Gastrocnemius medialis (tissue), 4 donors: ENCODE results near the gene DERA. TPM values are rescaled to one million over a fixed set of nuclear protein-coding genes. Genes with fewer than 3 reads are reported as not detected.

Experiments used
- ATAC-seq, 2 donors: fragments of 150-250 bp; one replicate each; pipeline ENCODE4 v1.9.1; 2016
- DNase-seq, 2 donors: peaks; one replicate each; pipeline ENCODE4 v3.0.0-alpha.2; 2019
- H3K27ac ChIP-seq, 4 donors: fragments of 200-600 bp; sonication (generic); 1 replicate in 1 of 4; 2 replicates in 3 of 4; pipeline ENCODE4 v1.5.1; 2016 to 2018; ENCODE audit warnings: mild to moderate bottlenecking in 2 of 4, moderate library complexity in 1 of 4
- H3K27me3 ChIP-seq, 3 donors: fragments of 200-600 bp; sonication (generic) in 2 of 3; 1 replicate in 1 of 3; 2 replicates in 2 of 3; pipeline versions ENCODE4 v1.5.1 to v1.6.0; 2016 to 2019; ENCODE audit warnings: mild to moderate bottlenecking in 1 of 3, moderate library complexity in 1 of 3
- H3K36me3 ChIP-seq, 2 donors: fragments of 200-600 bp; sonication (generic) in 1 of 2; one replicate each; pipeline ENCODE4 v1.5.1; 2017 to 2018
- H3K4me1 ChIP-seq, 2 donors: fragments of 200-600 bp; sonication (generic) in 1 of 2; one replicate each; pipeline ENCODE4 v1.5.1; 2016 to 2017; ENCODE audit warnings: mild to moderate bottlenecking in 2 of 2
- H3K4me3 ChIP-seq, 4 donors: fragments of 200-600 bp; sonication (generic) in 3 of 4; 1 replicate in 1 of 4; 2 replicates in 3 of 4; pipeline ENCODE4 v1.5.1; 2016 to 2019; ENCODE audit warnings: mild to moderate bottlenecking in 2 of 4
- H3K9me3 ChIP-seq, 3 donors: fragments of 200-600 bp; sonication (generic) in 2 of 3; 1 replicate in 1 of 3; 2 replicates in 2 of 3; pipeline ENCODE4 v1.5.1; 2016 to 2019
- CTCF ChIP-seq, 5 experiments: fragments of 450-650 bp in 3 of 5; fragments of 200-600 bp in 2 of 5; sonication (generic) in 2 of 5; IDR thresholded peaks in 4 of 5; conservative IDR thresholded peaks in 1 of 5; 1 replicate in 4 of 5; 2 replicates in 1 of 5; pipeline ENCODE4 v1.5.1; 2016 to 2019; ENCODE audit warnings: antibody characterized with exemption in 5 of 5, mild to moderate bottlenecking in 3 of 5, moderate library complexity in 3 of 5
- POLR2A ChIP-seq, 2 donors: fragments of 450-650 bp; IDR thresholded peaks; one replicate each; pipeline ENCODE4 v1.6.1; 2017; ENCODE audit warnings: antibody characterized with exemption in 2 of 2, mild to moderate bottlenecking in 2 of 2, moderate library complexity in 2 of 2
- in situ Hi-C, 4 donors: fragments of 200-750 bp; cut with MboI; loops; one replicate each; pipeline versions ENCODE4 v1.15.0 to v1.8.0; 2017; ENCODE audit warnings: low sequenced_read_pairs in 4 of 4
- intact Hi-C: fragments of 100-400 bp; cut with DNase I; formaldehyde crosslinking; loops from one replicate; pipeline ENCODE4 v1.15.1; 2023; ENCODE audit warnings: low total_unique reads
- total RNA-seq, 4 donors: library from RNA; depleted of rRNA; stranded (reverse); fragments of >200 nt; gene quantifications; one replicate each; pipeline versions ENCODE4 v1.1.0 to v1.2.3, GENCODE V29; 2016

The DERA gene
- total RNA-seq, 4 donors from 2014 or later = 29.2 to 50.1 (median 34.3) TPM

DNA sequence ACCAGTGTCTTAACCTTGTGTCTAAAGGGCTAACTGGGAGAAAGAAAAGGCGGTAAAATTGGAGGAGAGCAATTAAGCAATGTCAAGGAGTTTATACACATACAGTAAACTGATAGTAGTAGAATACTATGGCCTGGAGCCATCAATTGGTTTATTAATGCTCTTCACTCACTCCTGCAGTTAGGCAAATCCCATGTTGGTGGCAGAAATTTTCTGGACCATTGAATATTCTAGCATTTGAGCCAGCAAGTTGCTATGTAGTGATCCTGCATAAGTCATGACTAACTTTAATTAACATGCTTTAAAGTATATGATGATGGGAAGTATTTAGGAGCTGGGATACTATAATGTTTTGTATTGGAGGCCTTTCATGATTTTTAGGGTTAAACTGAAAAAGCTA, 14.3 kb upstream of the DERA start:
- intact Hi-C loops = no loop called here

GRCh38 chr12:15897433-15897832, 13.7 kb upstream of the DERA start:
- intact Hi-C loops (no loop called here), in situ Hi-C loops (loop anchor here in 2 of 4 donors (25.0 kb wide), 2 partner anchors 635 to 1110 kb away; no protein-coding TSS in a partner anchor)
- no peak overlapping the region for H3K4me3 ChIP-seq
- H3K27me3 ChIP-seq = no peaks in the 10 kb centered on the region
- no peak for TF ChIP-seq CTCF (IDR thresholded peaks at IDR 0.05 in 4 of 5, conservative IDR thresholded peaks at IDR 0.05 in 1 of 5)
- TF ChIP-seq POLR2A (IDR thresholded peaks at IDR 0.05) = no peak
- no peaks in the 10 kb centered on the region for H3K9me3 ChIP-seq
- no peaks in the 10 kb centered on the region for H3K4me1 ChIP-seq
- DNase-seq (no peak), ATAC-seq (no peak)
- no peak overlapping the region for H3K27ac ChIP-seq
- H3K36me3 ChIP-seq = peaks cover 0 to 63% of the 10 kb centered on the region in 2 donors

More for the DNA sequence above, 14.3 kb upstream of the DERA start:
- no peak for TF ChIP-seq CTCF (IDR thresholded peaks at IDR 0.05 in 4 of 5, conservative IDR thresholded peaks at IDR 0.05 in 1 of 5)
- no peak for TF ChIP-seq POLR2A (IDR thresholded peaks at IDR 0.05)
- no peaks in the 10 kb centered on the region for H3K4me1 ChIP-seq
- peaks cover 0 to 58% of the 10 kb centered on the region in 2 donors for H3K36me3 ChIP-seq
- in situ Hi-C loops = loop anchor here in 2 of 4 donors (25.0 kb wide), 2 partner anchors 635 to 1110 kb away; no protein-coding TSS in a partner anchor
- no peaks in the 10 kb centered on the region for H3K9me3 ChIP-seq
- ATAC-seq (no peak), DNase-seq (no peak)
- no peak overlapping the region for H3K4me3 ChIP-seq
- H3K27me3 ChIP-seq = no peaks in the 10 kb centered on the region
- H3K27ac ChIP-seq = no peak overlapping the region

DNA sequence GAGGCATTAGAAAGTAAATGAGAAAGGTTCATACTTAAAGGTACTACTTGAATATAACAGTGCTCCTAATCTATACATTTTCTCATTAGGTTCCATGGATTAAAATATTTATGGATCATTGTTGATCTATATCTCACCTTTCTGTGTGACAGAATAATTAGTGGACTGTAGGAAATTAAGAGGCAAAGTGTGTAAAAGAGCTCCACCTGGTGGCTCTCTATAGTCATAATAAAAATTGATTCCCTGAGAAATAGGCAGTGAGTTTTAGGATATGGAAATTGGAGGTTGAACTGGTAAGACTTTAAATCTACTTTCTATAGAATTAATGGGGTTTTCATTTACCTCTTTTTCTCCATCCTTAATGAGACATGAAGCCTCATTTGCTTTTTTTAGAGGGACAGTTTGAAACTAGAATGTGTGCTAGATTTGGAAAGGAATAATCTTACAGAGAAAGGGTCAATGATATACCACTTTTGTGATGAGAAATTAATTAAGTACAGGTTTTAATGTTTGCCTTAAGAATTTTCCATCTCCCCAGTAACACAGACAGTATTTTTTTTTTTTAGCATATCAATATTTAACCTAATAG, 11.8 kb upstream of the DERA start:
- TF ChIP-seq POLR2A (IDR thresholded peaks at IDR 0.05) (no peak), CTCF (IDR thresholded peaks at IDR 0.05 in 4 of 5, conservative IDR thresholded peaks at IDR 0.05 in 1 of 5) (peak; percentile 30 to 61 (median 55))
- intact Hi-C loops = no loop called here
- peaks cover 0 to 72% of the 10 kb centered on the region in 2 donors for H3K36me3 ChIP-seq
- H3K4me3 ChIP-seq = no peak overlapping the region
- H3K4me1 ChIP-seq = no peaks in the 10 kb centered on the region
- no peaks in the 10 kb centered on the region for H3K9me3 ChIP-seq
- H3K27ac ChIP-seq = peak overlapping the region in 1 of 4 donors; percentile 45
- in situ Hi-C loops = loop anchor here in 2 of 4 donors (25.0 kb wide), 2 partner anchors 637 to 1112 kb away; no protein-coding TSS in a partner anchor
- DNase-seq (no peak), ATAC-seq (peak in 1 of 2 donors; percentile 33)
- H3K27me3 ChIP-seq = no peaks in the 10 kb centered on the region

GRCh38 chr12:15904378-15904920, 6.7 kb upstream of the DERA start:
- TF ChIP-seq CTCF (IDR thresholded peaks at IDR 0.05 in 4 of 5, conservative IDR thresholded peaks at IDR 0.05 in 1 of 5) (no peak), POLR2A (IDR thresholded peaks at IDR 0.05) (no peak)
- Histone ChIP-seq H3K27ac (no peak overlapping the region), H3K4me3 (no peak overlapping the region), H3K36me3 (peaks cover 0 to 54% of the 10 kb centered on the region in 2 donors), H3K9me3 (no peaks in the 10 kb centered on the region), H3K27me3 (no peaks in the 10 kb centered on the region), H3K4me1 (no peaks in the 10 kb centered on the region)
- ATAC-seq (peak in 1 of 2 donors; percentile 30), DNase-seq (no peak)
- in situ Hi-C loops = loop anchor here in 1 of 4 donors (25.0 kb wide), 1 partner anchor 1117 kb away; no protein-coding TSS in a partner anchor
- intact Hi-C loops = no loop called here
